GM23338 (cell line): ENCODE results near the gene OR52M1. TPM values are rescaled to one million over a fixed set of nuclear protein-coding genes. Genes with fewer than 3 reads are reported as not detected.
"Not testable (repeated sequence)": the region's sequence is repeated elsewhere in the genome, so short reads cannot be mapped to it uniquely, and the experiment has no call there.

Experiments used
- ATAC-seq: fragments of 200-7000 bp; cut with Tn5 transposase; 3 replicates; pipeline ENCODE4 v1.9.1; 2020
- DNase-seq: peaks from one replicate; pipeline ENCODE4 v3.0.0-alpha.2; 2015; ENCODE audit warnings: low spot score
- H2AFZ ChIP-seq: fragments of 200-600 bp; sonication (generic); 2 replicates; pipeline ENCODE4 v1.8.0; 2016; ENCODE audit warnings: antibody characterized with exemption, mild to moderate bottlenecking, moderate library complexity
- H3F3A ChIP-seq: fragments of 200-600 bp; sonication (generic); replicated peaks from 2 replicates; pipeline ENCODE4 v1.8.0; 2017; ENCODE audit warnings: antibody characterized with exemption, mixed run types, low read depth
- H3K27ac ChIP-seq: fragments of 200-600 bp; sonication (generic); 2 replicates; pipeline ENCODE4 v1.6.1; 2016; ENCODE audit warnings: low read depth
- H3K27me3 ChIP-seq: fragments of 200-600 bp; sonication (generic); 2 replicates; pipeline ENCODE4 v1.8.0; 2016; ENCODE audit warnings: mild to moderate bottlenecking, mixed run types, moderate library complexity; ENCODE audit not compliant: insufficient read depth
- H3K36me3 ChIP-seq: fragments of 200-600 bp; sonication (generic); 2 replicates; pipeline ENCODE4 v1.8.0; 2016; ENCODE audit warnings: mild to moderate bottlenecking; ENCODE audit not compliant: insufficient read depth
- H3K4me1 ChIP-seq: fragments of 200-600 bp; sonication (generic); 2 replicates; pipeline ENCODE4 v1.8.0; 2016; ENCODE audit warnings: mild to moderate bottlenecking, moderate library complexity; ENCODE audit not compliant: insufficient read depth
- H3K4me2 ChIP-seq: fragments of 200-600 bp; sonication (generic); 2 replicates; pipeline ENCODE4 v1.7.1; 2017; ENCODE audit warnings: mixed run types
- H3K4me3 ChIP-seq: fragments of 200-600 bp; sonication (generic); 2 replicates; pipeline ENCODE4 v1.6.1; 2016; ENCODE audit warnings: mixed run types
- H3K79me2 ChIP-seq: fragments of 200-600 bp; sonication (generic); replicated peaks from 2 replicates; pipeline ENCODE4 v1.8.0; 2017; ENCODE audit warnings: mild to moderate bottlenecking; ENCODE audit not compliant: insufficient read depth
- H3K9me2 ChIP-seq: fragments of 200-600 bp; sonication (generic); 2 replicates; pipeline ENCODE4 v1.8.0; 2017; ENCODE audit not compliant: insufficient read depth
- H4K20me1 ChIP-seq: fragments of 200-600 bp; sonication (generic); replicated peaks from 2 replicates; pipeline ENCODE4 v1.8.0; 2017; ENCODE audit warnings: mild to moderate bottlenecking; ENCODE audit not compliant: insufficient read depth
- H3K27ac Mint-ChIP-seq: 2 replicates; pipeline ENCODE4 v1.8.0; 2020; ENCODE audit warnings: inconsistent platforms, mild to moderate bottlenecking, moderate library complexity, mixed read lengths
- H3K27me3 Mint-ChIP-seq: 3 replicates; pipeline ENCODE4 v1.8.0; 2022; ENCODE audit warnings: low read depth, mild to moderate bottlenecking, moderate library complexity, mixed read lengths, inconsistent platforms; ENCODE audit not compliant: insufficient read depth, poor library complexity
- H3K36me3 Mint-ChIP-seq: 3 replicates; pipeline ENCODE4 v1.8.0; 2021; ENCODE audit warnings: low read depth, mild to moderate bottlenecking, inconsistent platforms, moderate library complexity, mixed read lengths
- H3K4me1 Mint-ChIP-seq: 3 replicates; pipeline ENCODE4 v1.8.0; 2020; ENCODE audit warnings: mild to moderate bottlenecking, inconsistent platforms, mixed read lengths
- H3K4me3 Mint-ChIP-seq: 3 replicates; pipeline ENCODE4 v1.8.0; 2021; ENCODE audit warnings: moderate library complexity, mild to moderate bottlenecking, inconsistent platforms, mixed read lengths
- H3K9me3 Mint-ChIP-seq: 3 replicates; pipeline ENCODE4 v1.8.0; 2020; ENCODE audit warnings: moderate library complexity, mild to moderate bottlenecking, inconsistent platforms, mixed read lengths
- CTCF ChIP-seq, 2 experiments: fragments of 200-600 bp in 1 of 2; sonication (generic) in 1 of 2; conservative IDR thresholded peaks; 2 replicates each; pipeline versions ENCODE4 v1.5.1 to v1.6.1; 2016 to 2017; ENCODE audit warnings: antibody characterized with exemption in 2 of 2, low read depth in 2 of 2, mild to moderate bottlenecking in 2 of 2, moderate library complexity in 1 of 2
- ETS1 ChIP-seq: IDR thresholded peaks from 2 replicates; pipeline ENCODE4 v1.6.1; 2016; ENCODE audit warnings: antibody characterized with exemption
- EZH2phosphoT487 ChIP-seq: fragments of 200-600 bp; sonication (generic); IDR thresholded peaks from one replicate; pipeline ENCODE4 v1.8.1; 2018; ENCODE audit warnings: antibody characterized with exemption; ENCODE audit not compliant: unreplicated experiment
- REST ChIP-seq: IDR thresholded peaks from one replicate; pipeline ENCODE4 v1.6.1; 2018; ENCODE audit warnings: antibody characterized with exemption; ENCODE audit not compliant: unreplicated experiment
- ZNF114 ChIP-seq: fragments of 250-450 bp; sonication (Bioruptor Pico); IDR thresholded peaks from 2 replicates; pipeline ENCODE4 v1.5.0; 2020; ENCODE audit warnings: mild to moderate bottlenecking, moderate library complexity
- ZNF331 ChIP-seq: fragments of 250-450 bp; sonication (Bioruptor Pico); IDR thresholded peaks from 2 replicates; pipeline ENCODE4 v1.5.0; 2020; ENCODE audit warnings: low read depth, mild to moderate bottlenecking, moderate library complexity
- polyA plus RNA-seq: library from polyadenylated mRNA; unstranded; fragments of >200 nt; fragmentation: Nextera tagmentation; extraction: Ambion mirVana; gene quantifications from 2 replicates; pipeline ENCODE4 v1.2.1, GENCODE V29; 2016
- total RNA-seq: library from RNA; depleted of rRNA; stranded (reverse); fragments of >200 nt; shearing (Covaris generic); gene quantifications from 2 replicates; pipeline ENCODE4 v1.2.3, GENCODE V29; 2014

OR52M1 gene
- total and polyA plus RNA-seq, 2 experiments from 2014 or later = not detected

GRCh38 chr11:4531686-4532085 is 13.3 kb upstream of the OR52M1 start:
- H3K9me2 ChIP-seq = peaks cover 12% of the 10 kb centered on the region; the same call in 1 of the 2 replicates
- not testable (repeated sequence) for H3K4me1 ChIP-seq, ATAC-seq, H3K36me3 ChIP-seq, H3K27me3 Mint-ChIP-seq, H3K79me2 ChIP-seq, H3K27ac ChIP-seq, H3K27me3 ChIP-seq, H3F3A ChIP-seq, H3K4me3 ChIP-seq, H3K4me1 Mint-ChIP-seq, H3K27ac Mint-ChIP-seq, H2AFZ ChIP-seq, H3K36me3 Mint-ChIP-seq, H3K4me2 ChIP-seq, H3K4me3 Mint-ChIP-seq, H4K20me1 ChIP-seq
- DNase-seq = peak; percentile 16
- H3K9me3 Mint-ChIP-seq = peaks cover 14% of the 10 kb centered on the region

GRCh38 chr11:4539603-4540219 is 5.3 kb upstream of the OR52M1 start:
- H4K20me1 ChIP-seq = no peaks in the 10 kb centered on the region
- H3K79me2 ChIP-seq = no peaks in the 10 kb centered on the region
- H3K27ac ChIP-seq = no peak overlapping the region
- peak; percentile 64 for DNase-seq
- no peaks in the 10 kb centered on the region; the same call in 2 of the 3 replicates for H3K9me3 Mint-ChIP-seq
- TF ChIP-seq ZNF114 (CRISPR knock-in tag) (no peak), CTCF (conservative IDR thresholded peaks at IDR 0.05; ENCODE audit: low read depth in 2 of 2) (peak; percentile 81), ZNF331 (no peak), ETS1 (no peak)
- no peak overlapping the region for H3K4me3 Mint-ChIP-seq
- H3K9me2 ChIP-seq = 0 out of 2 replicates have a peak, but pooled peaks cover 3% of the 10 kb centered on the region
- H2AFZ ChIP-seq = no peak overlapping the region
- no peaks in the 10 kb centered on the region for H3F3A ChIP-seq
- H3K4me1 Mint-ChIP-seq = no peaks in the 10 kb centered on the region
- peak; percentile 83 for ATAC-seq
- no peak overlapping the region for H3K4me2 ChIP-seq
- no peaks in the 10 kb centered on the region for H3K36me3 Mint-ChIP-seq
- no peak overlapping the region for H3K27ac Mint-ChIP-seq
- H3K4me1 ChIP-seq = no peaks in the 10 kb centered on the region
- no peak overlapping the region for H3K4me3 ChIP-seq
- no peaks in the 10 kb centered on the region for H3K27me3 Mint-ChIP-seq
- H3K27me3 ChIP-seq = no peaks in the 10 kb centered on the region
- no peaks in the 10 kb centered on the region for H3K36me3 ChIP-seq

- no peak overlapping the region for H3K4me3 Mint-ChIP-seq
- TF ChIP-seq EZH2phosphoT487 (no peak), REST (no peak), ETS1 (no peak)
Observed at GRCh38 chr11:4541071-4541470, 3.9 kb upstream of the OR52M1 start.

More at GRCh38 chr11:4541071-4541470, 3.9 kb upstream of the OR52M1 start:
- H3K27ac Mint-ChIP-seq = no peak overlapping the region
- no peaks in the 10 kb centered on the region for H3K4me1 ChIP-seq
- no peak overlapping the region for H3K4me2 ChIP-seq
- H2AFZ ChIP-seq = no peak overlapping the region
- H3K36me3 Mint-ChIP-seq = no peaks in the 10 kb centered on the region
- no peak overlapping the region for H3K27ac ChIP-seq
- 0 out of 2 replicates have a peak, but pooled peaks cover 3% of the 10 kb centered on the region for H3K9me2 ChIP-seq
- no peaks in the 10 kb centered on the region for H3K27me3 Mint-ChIP-seq
- no peaks in the 10 kb centered on the region for H3F3A ChIP-seq
- H3K79me2 ChIP-seq = no peaks in the 10 kb centered on the region
- no peaks in the 10 kb centered on the region for H3K27me3 ChIP-seq
- H3K9me3 Mint-ChIP-seq = no peaks in the 10 kb centered on the region; the same call in 2 of the 3 replicates
- DNase-seq = no peak
- no peaks in the 10 kb centered on the region for H3K36me3 ChIP-seq
- H4K20me1 ChIP-seq = no peaks in the 10 kb centered on the region
- no peak overlapping the region for H3K4me3 ChIP-seq
- no peak for ATAC-seq
- no peaks in the 10 kb centered on the region for H3K4me1 Mint-ChIP-seq
